HG03066 (cell line): ENCODE results near the gene ZNF536.

ENCODE experiments used
- ATAC-seq: cut with Tn5 transposase; IDR thresholded peaks from one replicate; pipeline ENCODE4 v1.9.1; 2021; ENCODE audit warnings: low read depth; ENCODE audit not compliant: unreplicated experiment

Gene ZNF536

GRCh38 chr19:30552593-30552992 lies 180.4 kb downstream of the ZNF536 start:
- no peak for ATAC-seq

- ATAC-seq, result no peak
Measured at GRCh38 chr19:30555075-30555790, 183.0 kb downstream of the ZNF536 start.

DNA sequence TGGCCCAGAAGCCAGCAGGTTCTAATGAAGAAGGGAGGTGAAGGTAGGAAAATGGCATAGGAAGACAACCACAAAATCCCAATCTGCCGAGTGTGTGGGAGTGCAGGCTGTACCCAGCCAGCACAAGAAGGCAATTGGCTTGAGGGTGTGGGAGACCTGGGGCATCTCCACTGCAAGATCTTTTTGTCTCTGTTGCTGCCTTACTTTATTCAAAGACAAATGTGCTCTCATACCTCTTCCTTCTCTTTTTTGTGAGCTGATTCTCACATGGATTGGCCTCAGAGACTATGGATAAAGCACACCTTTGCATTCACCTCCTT lies 183.6 kb downstream of the ZNF536 start:
- no peak for ATAC-seq

DNA sequence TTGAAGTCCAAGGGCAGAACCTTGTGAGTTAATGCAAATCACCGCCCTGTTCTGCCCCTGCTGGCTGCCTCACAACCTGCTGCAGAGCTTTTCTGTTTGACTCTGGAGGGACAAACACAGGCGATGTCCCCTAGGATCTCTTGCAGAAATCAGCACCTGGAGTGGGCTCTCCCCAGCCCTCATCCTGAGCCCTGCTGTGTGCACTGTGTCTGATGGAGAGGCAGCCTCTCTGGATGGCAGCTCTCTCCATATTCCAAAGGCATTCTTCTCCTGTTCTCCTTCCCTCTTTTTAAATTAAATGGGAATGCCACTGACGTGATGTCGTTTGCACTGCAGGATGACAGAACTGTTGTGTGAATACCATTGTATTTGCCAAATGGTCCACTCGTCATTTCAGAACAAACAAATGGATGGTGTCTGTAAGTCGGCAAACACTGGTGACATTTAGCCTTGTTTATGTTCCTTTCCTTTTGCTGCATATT lies 184.1 kb downstream of the ZNF536 start:
- ATAC-seq, result no peak

DNA sequence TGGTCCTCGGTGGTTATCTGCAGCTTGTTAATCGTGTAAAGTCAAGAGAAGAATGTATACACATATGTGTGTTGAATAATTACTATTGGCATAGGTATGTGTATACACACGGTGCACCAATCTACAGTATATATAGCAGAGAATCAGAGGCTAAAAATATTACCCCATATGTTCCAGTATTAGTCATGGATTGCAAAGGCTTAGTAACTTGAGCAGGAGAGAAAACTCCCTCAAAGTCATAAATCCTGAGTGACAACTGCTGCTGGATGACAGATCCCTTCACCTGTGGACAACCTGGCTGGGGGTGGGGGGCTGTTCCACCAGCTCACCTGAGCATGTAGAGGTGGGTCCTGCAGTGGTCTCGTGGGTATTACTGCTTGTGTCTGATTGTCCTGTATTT lies 185.0 kb downstream of the ZNF536 start:
- no peak for ATAC-seq

DNA sequence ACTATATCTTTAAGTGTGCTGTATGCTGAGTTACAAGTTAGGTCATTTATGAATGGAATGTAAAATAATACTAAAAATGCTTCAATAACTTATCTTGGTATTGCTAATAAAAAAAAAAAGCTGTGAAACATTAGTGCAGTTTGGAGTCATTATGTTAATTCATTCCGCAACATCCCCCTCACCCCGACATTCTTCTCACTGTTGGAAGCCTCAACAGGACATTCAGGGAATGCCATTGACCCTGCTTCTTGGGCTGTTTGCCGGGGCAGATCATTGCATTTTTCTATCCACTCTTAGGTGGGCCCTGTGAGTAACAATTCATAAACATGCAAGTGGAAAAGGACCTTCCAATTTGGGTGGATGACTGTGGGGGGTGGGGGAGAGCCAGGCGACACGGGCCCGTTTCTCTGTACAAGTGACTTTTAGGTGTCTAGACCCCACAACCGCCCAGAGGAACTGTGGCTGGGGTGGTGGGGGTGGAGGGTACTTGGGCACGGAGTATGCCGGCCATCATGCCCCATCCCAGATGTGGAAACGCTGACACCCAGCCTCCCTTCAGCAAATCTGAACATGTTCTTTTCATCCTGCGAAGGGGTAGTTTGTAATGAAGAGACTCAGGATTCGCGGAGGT lies 185.9 kb downstream of the ZNF536 start:
- ATAC-seq, result no peak

GRCh38 chr19:30558793-30559192 lies 186.6 kb downstream of the ZNF536 start:
- no peak for ATAC-seq

DNA sequence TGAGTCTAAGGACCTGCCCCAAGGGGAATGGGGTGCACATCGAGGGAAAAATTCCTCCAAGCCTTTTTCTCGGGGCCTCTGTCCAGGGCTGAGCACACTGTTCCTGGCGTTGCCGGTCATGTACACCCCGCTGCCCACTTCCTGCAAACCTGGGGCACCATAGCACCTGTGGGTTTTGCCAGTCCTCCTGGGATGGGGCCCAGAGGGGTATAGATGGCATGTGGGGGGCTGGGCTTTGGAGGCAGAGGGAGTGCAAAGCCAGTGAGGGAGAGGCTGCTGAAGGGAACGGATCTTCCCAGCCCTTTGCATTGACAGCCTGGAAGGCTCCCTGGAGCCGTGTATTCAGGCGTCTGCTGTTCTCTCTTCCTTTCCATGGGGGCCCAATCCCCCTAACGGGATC lies 187.3 kb downstream of the ZNF536 start:
- ATAC-seq, result no peak

DNA sequence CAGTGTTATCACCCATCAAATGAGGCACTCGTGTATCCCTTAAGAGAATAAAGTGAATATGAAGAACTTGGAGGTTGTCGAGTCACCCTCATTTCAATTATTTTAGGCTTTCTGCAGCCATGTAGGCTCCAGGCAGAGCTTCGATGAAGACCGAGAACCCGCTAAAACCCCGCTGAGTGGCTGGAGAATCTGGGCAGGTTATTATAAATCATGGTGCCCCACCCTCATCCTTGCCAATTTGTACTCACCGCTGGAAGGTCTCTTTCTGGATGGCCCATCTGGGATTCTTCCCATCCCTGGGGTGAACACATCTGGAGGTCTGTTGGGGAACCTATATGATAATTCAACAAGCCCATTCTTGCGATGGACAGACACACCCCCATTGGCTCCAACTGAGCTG lies 190.8 kb downstream of the ZNF536 start:
- no peak for ATAC-seq

DNA sequence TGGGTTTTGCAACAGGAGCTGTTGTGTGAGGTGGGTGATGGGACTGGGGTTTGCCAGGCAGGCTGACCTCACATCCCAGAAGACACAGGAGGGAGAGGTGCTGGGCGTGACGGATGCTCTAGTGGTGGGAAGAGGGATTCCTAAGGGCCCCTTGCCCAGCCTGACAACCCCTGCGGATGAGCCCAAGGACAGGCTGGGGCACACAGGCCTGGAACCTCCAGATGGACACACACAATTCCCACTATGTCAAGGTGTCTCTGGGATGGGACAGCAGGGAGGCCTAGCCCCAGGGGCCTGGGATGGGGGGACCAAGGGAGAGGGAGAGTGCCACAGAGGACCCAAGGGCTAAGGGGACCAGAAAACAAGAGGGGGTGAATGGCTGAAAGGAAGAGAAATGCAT lies 191.5 kb downstream of the ZNF536 start:
- ATAC-seq, result no peak

DNA sequence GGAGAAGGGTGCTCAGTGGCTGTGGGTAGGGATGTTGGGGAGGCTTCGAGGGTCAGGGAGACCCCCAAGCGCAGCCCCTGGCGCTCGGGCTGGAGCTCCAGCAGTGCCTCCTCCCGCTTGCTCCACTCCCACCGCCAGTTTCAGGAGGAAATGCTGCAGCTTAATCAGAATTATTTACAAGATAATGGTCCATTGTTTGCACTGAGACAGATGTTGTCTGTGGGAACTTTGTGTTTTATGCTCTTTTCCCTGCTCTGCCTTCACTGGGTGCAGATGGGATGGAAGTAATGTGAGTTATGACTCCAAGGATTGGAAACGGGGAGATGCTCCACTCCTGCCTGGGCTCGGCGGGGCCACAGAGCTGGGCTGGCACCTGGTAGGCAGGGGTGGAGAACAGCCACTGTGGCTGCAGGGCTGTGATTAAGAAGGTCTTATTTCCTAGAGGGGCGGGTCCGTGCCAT lies 192.4 kb downstream of the ZNF536 start:
- ATAC-seq, result no peak

DNA sequence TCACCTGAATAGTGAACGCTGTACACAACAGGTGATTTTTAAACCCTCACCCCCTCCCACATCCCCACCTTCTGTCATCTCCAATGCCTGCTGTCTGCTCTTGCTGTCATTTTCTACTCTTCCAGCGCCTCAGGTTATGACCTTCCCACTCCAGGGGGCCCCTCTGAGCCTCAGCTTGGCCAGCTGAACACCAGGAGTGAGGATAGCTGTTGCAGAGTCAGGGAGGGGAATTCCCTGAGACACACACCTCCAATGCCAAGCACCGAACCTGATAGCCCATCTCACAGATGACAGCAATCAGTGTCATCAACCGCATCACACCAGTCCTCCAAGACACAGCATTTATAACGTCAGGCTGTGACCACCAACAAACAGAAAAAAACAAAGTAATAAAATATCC lies 193.5 kb downstream of the ZNF536 start:
- ATAC-seq, result no peak

- no peak for ATAC-seq
Measured at GRCh38 chr19:30566681-30567420, 194.7 kb downstream of the ZNF536 start.

DNA sequence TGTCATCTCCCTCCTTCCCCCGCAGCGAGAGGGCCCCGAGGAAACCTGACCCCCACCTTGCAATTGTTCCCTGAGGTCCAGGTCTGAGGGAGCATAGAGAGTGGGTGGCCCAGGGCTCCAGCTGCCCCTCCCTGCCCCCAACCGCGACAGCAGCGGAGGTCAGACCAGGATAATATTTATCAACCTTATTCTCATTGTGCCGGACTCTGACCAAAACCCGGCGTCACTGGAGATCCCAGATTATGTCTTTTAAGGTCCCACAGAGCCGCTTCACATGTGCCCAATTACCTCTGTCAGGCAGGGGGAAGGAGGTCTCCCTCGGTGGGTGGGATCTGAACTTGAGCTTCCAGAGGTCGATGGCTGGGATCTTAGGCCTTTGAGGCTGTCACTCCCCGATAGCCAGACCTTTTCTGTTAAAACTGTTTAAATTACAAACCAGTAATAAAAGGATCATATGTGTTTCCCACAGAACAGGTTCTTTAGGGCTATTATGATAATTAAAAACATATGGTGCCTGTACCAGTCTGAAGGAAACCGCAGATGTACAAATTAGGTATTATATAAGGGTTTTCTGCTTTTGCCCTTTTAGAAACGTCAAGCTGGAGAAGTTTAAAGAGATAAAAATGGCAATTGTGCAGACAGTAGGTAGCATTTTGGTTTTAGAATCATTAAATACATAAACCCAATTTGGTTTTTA lies 195.5 kb downstream of the ZNF536 start:
- ATAC-seq, result no peak

DNA sequence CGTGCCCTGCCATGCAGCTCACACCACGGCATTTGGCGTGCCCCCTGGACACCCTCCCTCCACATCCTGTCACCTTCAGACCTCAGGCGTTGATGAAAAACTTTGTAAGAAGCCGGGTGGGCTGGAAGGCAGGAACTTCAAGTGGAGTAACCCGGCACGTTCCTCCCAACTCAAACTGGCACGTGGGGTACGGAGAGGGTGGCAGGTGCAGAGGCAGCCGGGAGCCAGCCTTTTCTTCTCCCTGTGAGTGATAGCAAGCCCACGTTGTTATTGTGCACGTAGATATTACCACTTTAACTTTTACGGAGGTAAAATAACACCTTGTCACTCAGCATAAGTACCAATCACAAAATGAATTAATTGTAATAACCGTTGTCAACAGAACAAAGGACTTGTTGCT lies 198.0 kb downstream of the ZNF536 start:
- ATAC-seq, result no peak

GRCh38 chr19:30577551-30578105 lies 205.4 kb downstream of the ZNF536 start:
- no peak for ATAC-seq

DNA sequence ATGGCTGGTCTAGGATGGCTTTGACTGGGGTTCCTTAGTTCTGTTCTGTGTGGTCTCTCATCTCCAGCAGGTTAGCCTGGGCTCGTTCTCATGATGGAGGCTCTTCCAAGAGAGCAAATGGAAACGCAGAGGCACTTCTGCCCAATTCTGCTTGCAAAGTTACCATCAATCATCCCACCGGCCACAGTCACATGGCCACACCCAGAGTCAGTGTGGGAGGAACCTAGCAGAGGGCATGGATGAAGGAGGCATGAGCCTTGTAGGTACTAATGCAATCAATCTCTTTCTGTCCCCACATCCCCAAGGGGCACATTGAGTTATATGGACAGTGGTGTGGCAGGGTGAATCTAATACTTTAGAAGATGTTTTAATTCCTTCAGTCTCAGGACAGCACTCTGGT lies 207.2 kb downstream of the ZNF536 start:
- no peak for ATAC-seq

GRCh38 chr19:30580673-30581072 lies 208.5 kb downstream of the ZNF536 start:
- ATAC-seq, result no peak

DNA sequence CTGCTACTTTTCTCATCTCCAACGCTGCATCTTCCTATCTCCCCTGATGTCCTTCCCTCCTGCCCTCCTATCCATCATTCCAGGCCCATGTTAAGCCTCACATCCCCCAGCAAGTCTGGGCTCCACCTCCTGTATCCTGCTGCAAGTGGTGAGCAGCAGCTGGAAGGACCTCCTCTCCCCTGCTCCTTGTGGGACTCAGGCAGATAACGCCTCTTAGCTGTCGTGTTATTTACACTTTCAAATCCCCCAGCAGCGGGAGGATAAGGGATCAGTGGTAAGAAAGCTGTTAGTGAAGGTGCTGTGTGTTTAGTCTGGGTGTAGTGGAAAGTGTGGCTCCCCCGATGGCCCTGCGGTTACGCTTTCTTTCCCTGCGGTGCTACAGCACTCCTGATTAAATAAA lies 211.9 kb downstream of the ZNF536 start:
- ATAC-seq, result no peak

DNA sequence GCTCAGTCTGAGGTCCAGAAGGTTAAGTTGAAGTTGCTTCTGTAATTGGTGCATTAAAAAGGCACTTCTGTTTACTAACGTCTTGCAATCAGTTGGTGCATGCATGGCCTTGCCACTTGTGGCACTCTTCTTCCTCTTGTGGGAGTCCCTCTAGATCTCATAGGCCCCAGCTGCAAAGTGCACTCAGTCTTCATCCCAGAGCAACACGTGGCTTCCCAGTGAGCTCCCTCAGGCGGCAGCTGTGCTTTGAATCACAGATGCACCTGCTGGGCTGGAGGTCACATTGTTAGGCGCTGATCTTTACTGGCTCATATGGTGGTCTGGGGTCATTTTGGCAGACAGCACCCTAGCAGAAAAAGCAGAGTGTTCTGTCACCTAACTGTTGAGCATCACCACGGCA lies 215.7 kb downstream of the ZNF536 start:
- ATAC-seq, result no peak
